Measurements from ENCODE around the gene SULT4A1. TPM values are rescaled to one million over a fixed set of nuclear protein-coding genes. Genes with fewer than 3 reads are reported as not detected.

The SULT4A1 gene
- total and polyA plus RNA-seq, 2 of the 8 experiments (the other 6 are each of a cell fraction or from before 2014, with no cell fraction given), result 9.1 to 11.8 TPM

GRCh38 chr22:43838571-43839307 is 23.6 kb downstream of the SULT4A1 start:
- Histone ChIP-seq H2BK5ac (ENCODE audit: low read depth, low read length) (no peak overlapping the region), H4K5ac (ENCODE audit: insufficient read length, low read depth, low read length) (no peak overlapping the region), H3K18ac (ENCODE audit: extremely low read depth, low read length) (no peak overlapping the region), H3K4me2 (ENCODE audit: insufficient read depth in 1 of 2, low read depth in 2 of 2, low read length in 2 of 2) (no peak overlapping the region), H3K4me1 (replicated peaks in 1 of 4; ENCODE audit: control insufficient read depth in 3 of 4, insufficient read depth in 4 of 4, low read length in 3 of 4) (0 out of 7 replicates have a peak, but pooled peaks cover 0 to 3% (median 0%) of the 10 kb centered on the region in 4 experiments), H2BK12ac (ENCODE audit: low read depth, low read length) (no peak overlapping the region), H4K8ac (ENCODE audit: extremely low read depth, insufficient read depth, low read length) (no peak overlapping the region; the same call in 1 of the 2 replicates), H4K91ac (replicated peaks; ENCODE audit: insufficient read length, low read length) (no peak overlapping the region), H2AFZ (ENCODE audit: low read length) (no peak overlapping the region), H2BK120ac (replicated peaks; ENCODE audit: low read depth, low read length) (no peak overlapping the region), H3K23me2 (ENCODE audit: low read depth, low read length) (no peaks in the 10 kb centered on the region), H3K27ac (ENCODE audit: low read depth, low read length) (no peak overlapping the region), H2BK15ac (ENCODE audit: low read length) (no peak overlapping the region), H3K36me3 (ENCODE audit: control insufficient read depth in 2 of 4, insufficient read depth in 4 of 4, low read length in 3 of 4) (peaks cover 0 to 11% (median 1%) of the 10 kb centered on the region in 4 experiments; a peak in 5 of 8 replicates), H3K79me2 (ENCODE audit: control insufficient read depth in 1 of 2, insufficient read depth in 2 of 2, low read length in 2 of 2) (peaks cover 0 to 13% of the 10 kb centered on the region in 2 experiments; a peak in 1 of 4 replicates), H3K9ac (replicated peaks in 1 of 4; ENCODE audit: extremely low read depth in 1 of 4, low read depth in 3 of 4, low read length in 3 of 4) (no peak overlapping the region; a peak in 1 of 7 replicates), H3K27me3 (replicated peaks in 1 of 4; ENCODE audit: control insufficient read depth in 3 of 4, extremely low read depth in 1 of 4, insufficient read depth in 3 of 4, low read length in 3 of 4) (no peaks in the 10 kb centered on the region), H3K56ac (replicated peaks; ENCODE audit: insufficient read length, low read depth, low read length) (no peak overlapping the region), H3K4me3 (ENCODE audit: extremely low read depth in 1 of 4, insufficient read depth in 2 of 4, low read depth in 3 of 4, low read length in 4 of 4) (no peak overlapping the region), H3K23ac (ENCODE audit: insufficient read length) (no peak overlapping the region), H2BK20ac (ENCODE audit: low read length) (no peak overlapping the region), H3K14ac (ENCODE audit: insufficient read length) (no peak overlapping the region), H4K20me1 (replicated peaks in 1 of 2; ENCODE audit: control insufficient read depth in 1 of 2, insufficient read depth in 2 of 2, low read length in 2 of 2) (peaks cover 8 to 13% of the 10 kb centered on the region in 2 experiments), H3K9me3 (ENCODE audit: insufficient read depth in 2 of 2, low read depth in 1 of 2, low read length in 1 of 2) (no peaks in the 10 kb centered on the region), H3K79me1 (ENCODE audit: low read depth, low read length) (peaks cover 22% of the 10 kb centered on the region), H3K4ac (replicated peaks; ENCODE audit: insufficient read length, low read depth, low read length) (no peak overlapping the region), H2AK5ac (ENCODE audit: low read depth, low read length) (no peak overlapping the region)
- 90% methylated on average over 24 of the region's 25 CpGs; no CpG with 5 or more reads in 1 of the 2 experiments for WGBS, 2 experiments (ENCODE audit: extremely low coverage in 1 of 2, insufficient coverage in 1 of 2, insufficient read length in 1 of 2, insufficient replicate concordance in 2 of 2, low coverage in 1 of 2, low lambda C conversion rate in 2 of 2, missing lambda C conversion rate in 1 of 2)
- DNase-seq (ENCODE audit: low read depth in 1 of 2, low spot score in 2 of 2) (no peak), FAIRE-seq (no peak)
- ChIA-PET POLR2A (ENCODE audit: partially characterized antibody) (no interaction called here), CTCF (ENCODE audit: partially characterized antibody) (interaction anchor here (1.1 to 2.0 kb wide), 5 partner anchors 8 to 90 kb away, joined by 3 to 8 read pairs (median 4); no protein-coding TSS in a partner anchor)
- no peak for TF ChIP-seq GABPA (IDR thresholded peaks at IDR 0.05; ENCODE audit: borderline replicate concordance, insufficient read depth, low read length)
- TF ChIP-seq CHD2 (IDR thresholded peaks at IDR 0.05; ENCODE audit: low read length), result no peak
- no peak for TF ChIP-seq RFX5 (IDR thresholded peaks at IDR 0.05; ENCODE audit: borderline replicate concordance, low read depth, low read length)
- TF ChIP-seq RXRA (IDR thresholded peaks at IDR 0.05; ENCODE audit: insufficient read depth, low read depth, low read length), result no peak
- no peak for TF ChIP-seq SIX5 (IDR thresholded peaks at IDR 0.05; ENCODE audit: low read depth, low read length)
- TF ChIP-seq TAF7 (optimal IDR thresholded peaks at IDR 0.05; ENCODE audit: borderline replicate concordance, low read depth, low read length), result no peak
- no peak for TF ChIP-seq KDM4A (IDR thresholded peaks at IDR 0.05; ENCODE audit: low read depth, low read length, severe bottlenecking)
- no peak for TF ChIP-seq NANOG (IDR thresholded peaks at IDR 0.05; ENCODE audit: insufficient read depth, low read depth, low read length, poor library complexity, severe bottlenecking)
- TF ChIP-seq ATF3 (IDR thresholded peaks at IDR 0.05; ENCODE audit: insufficient read depth, low read depth, low read length), result no peak
- no peak for TF ChIP-seq SP1 (IDR thresholded peaks at IDR 0.05; ENCODE audit: low read depth, low read length)
- TF ChIP-seq CHD1 (IDR thresholded peaks at IDR 0.05; ENCODE audit: low read depth, low read length), result no peak
- no peak for TF ChIP-seq BRCA1 (IDR thresholded peaks at IDR 0.05; ENCODE audit: low read depth, low read length)
